Inferior parietal cortex (tissue), 1 donor: ENCODE measurements around the gene SGTB.
"Not testable (repeated sequence)": the region's sequence is repeated elsewhere in the genome, so short reads cannot be mapped to it uniquely, and the experiment has no call there.

Experiments
- DNase-seq: peaks from one replicate; pipeline ENCODE4 v3.0.0-alpha.2; 2016; ENCODE audit errors: extremely low spot score

Gene SGTB

GRCh38 chr5:65668696-65669095 is 53.2 kb downstream of the SGTB start:
- DNase-seq = no peak

GRCh38 chr5:65663804-65664521 is 57.9 kb downstream of the SGTB start:
- DNase-seq = no peak

DNA sequence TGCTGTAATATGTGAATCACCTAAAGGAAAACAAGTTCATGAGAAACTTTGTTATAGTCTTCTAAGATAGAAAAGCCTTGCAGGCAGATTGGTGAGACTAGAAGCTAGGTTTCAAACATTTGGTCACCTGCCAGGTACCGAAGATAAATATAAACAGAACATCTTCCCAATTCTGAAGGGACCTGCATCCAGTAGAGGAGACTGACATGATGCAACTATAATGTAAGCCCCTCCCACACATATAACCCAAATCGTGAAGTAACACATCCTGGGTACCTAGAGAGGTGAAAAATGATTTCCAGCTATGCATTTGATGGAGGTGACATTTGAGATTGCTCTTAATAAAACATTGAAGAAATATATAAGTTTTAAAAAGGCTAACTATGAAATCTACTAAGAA is 67.2 kb downstream of the SGTB start:
- DNase-seq = no peak

DNA sequence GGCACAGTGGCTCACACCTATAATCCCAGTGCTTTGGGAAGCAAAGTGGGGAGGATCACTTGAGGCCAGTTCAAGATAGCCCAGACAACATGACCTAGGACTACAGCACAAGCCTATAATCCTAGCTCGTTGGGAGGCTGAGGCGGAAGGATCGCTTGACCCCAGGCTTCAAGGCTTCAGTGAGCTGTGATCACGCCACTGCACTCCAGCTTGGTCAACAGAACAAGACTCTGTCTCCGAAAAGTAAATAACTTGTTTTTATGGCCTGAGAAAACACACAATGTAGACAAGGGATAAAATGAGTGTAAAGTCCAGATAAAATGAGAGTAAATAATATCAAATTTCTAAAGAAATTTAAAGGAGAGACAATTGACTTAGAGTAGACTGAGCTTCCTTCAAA is 70.8 kb downstream of the SGTB start:
- no peak for DNase-seq

DNA sequence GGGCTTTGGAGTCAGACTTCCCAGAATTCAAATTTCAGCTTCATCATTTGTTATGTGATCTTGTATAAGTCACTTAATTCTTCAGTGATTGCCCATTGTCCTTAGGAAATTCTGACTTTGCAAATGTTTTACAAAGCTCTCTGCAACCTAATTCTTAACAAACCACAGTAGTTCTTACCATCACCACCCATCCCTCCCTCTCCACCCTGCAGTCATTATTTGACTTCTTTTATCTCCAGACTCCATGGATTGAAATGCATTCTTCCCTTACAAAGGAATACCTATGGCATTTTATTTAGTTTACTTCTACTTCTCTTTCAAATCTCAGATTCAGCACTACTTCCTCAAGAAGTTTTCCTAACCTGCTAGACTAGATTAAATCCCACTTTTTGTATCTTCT is 74.0 kb downstream of the SGTB start:
- no peak for DNase-seq

- no peak for DNase-seq
These were observed 75.0 kb downstream of the SGTB start for GRCh38 chr5:65646938-65647337.

DNA sequence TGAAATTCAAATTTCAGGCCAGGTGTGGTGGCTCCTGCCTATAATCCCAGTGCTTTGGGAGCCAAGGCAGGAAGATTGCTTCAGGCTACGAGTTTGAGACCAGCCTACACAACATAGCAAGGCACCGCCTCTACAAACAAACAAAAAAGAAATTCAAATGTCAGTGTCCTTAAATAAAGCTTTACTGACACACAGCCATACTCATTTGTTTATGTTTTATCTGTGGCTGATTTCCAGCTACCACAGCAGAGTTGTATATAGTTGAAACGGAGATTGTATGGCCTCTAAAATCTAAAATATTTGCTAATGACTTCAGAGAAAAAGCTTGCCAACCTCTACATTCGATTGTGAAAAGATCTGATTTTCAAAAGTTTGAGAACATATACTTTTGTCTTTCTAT is 81.7 kb downstream of the SGTB start:
- DNase-seq = no peak

GRCh38 chr5:65630981-65631380 is 90.9 kb downstream of the SGTB start:
- no peak for DNase-seq

- no peak for DNase-seq
These were observed 96.2 kb downstream of the SGTB start for GRCh38 chr5:65625743-65626142.

GRCh38 chr5:65624571-65625555 is 97.0 kb downstream of the SGTB start, which contains the start of the genes SHLD3 and TRAPPC13:
TSS of gene SHLD3 (plus strand) at chr5:65625027. CDS start at chr5:65629588, 4,561 bp downstream.
TSS of gene TRAPPC13 (plus strand) at chr5:65625027. CDS start at chr5:65625061, 34 bp downstream.
- DNase-seq = peak; percentile 96

- DNase-seq = peak; percentile 97
These were observed 97.8 kb downstream of the SGTB start, which contains the start of gene TRIM23 for GRCh38 chr5:65624025-65624570. TSS of gene TRIM23 (minus strand) at chr5:65624333. CDS start at chr5:65624274, 59 bp downstream.

DNA sequence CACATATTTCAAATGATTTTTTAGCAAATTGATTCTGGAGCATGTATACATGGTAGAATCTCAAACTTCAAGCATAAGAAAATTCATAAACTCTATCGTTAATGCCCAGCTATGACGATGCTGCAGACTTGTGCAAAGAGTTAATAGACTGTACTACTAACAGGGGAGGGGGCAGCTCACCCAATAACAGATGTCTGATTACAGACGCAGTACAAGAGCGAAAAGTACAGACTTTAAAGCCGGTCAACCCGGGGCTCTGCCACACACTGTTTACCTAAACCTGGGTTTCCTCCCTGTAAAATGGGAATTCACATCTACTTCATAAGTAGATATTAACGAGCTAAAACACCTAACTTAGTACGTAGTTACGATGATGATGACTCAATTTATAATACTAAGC is 98.4 kb downstream of the SGTB start:
- no peak for DNase-seq

- not testable (repeated sequence) for DNase-seq
These were observed 99.9 kb downstream of the SGTB start for GRCh38 chr5:65621961-65622360.

- DNase-seq = no peak
These were observed 101.9 kb downstream of the SGTB start for GRCh38 chr5:65620021-65620420.
